ENCODE results near the gene TANGO6.

DNA sequence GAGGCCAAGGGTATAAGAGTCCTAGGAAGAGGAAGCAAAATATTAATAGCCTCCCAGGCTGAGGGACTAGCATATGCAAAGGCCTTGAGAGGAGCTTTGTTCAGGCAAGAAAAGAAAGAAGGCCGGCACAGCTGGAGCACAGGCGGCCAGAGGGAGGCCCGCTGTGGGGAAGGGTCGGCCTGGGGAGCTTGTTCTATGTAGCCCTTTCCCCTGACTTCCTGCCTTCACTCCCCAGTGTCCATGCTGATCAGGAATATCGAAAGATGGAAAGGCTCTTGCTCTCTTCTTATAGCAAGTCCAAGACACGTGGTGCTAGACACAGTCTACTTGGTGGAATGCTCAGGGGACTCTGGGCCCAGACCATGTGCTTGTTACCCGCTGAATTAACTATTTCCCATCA is 234.7 kb downstream of the TANGO6 start:
- TF ChIP-seq, protein P1, sequence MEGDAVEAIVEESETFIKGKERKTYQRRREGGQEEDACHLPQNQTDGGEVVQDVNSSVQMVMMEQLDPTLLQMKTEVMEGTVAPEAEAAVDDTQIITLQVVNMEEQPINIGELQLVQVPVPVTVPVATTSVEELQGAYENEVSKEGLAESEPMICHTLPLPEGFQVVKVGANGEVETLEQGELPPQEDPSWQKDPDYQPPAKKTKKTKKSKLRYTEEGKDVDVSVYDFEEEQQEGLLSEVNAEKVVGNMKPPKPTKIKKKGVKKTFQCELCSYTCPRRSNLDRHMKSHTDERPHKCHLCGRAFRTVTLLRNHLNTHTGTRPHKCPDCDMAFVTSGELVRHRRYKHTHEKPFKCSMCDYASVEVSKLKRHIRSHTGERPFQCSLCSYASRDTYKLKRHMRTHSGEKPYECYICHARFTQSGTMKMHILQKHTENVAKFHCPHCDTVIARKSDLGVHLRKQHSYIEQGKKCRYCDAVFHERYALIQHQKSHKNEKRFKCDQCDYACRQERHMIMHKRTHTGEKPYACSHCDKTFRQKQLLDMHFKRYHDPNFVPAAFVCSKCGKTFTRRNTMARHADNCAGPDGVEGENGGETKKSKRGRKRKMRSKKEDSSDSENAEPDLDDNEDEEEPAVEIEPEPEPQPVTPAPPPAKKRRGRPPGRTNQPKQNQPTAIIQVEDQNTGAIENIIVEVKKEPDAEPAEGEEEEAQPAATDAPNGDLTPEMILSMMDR (IDR thresholded peaks at IDR 0.05) = no peak
- no peak for TF ChIP-seq EZH2 (IDR thresholded peaks at IDR 0.05)
